IgD-negative memory B cell (primary cell): ENCODE data around the gene XYLT1. TPM values are rescaled to one million over a fixed set of nuclear protein-coding genes. Genes with fewer than 3 reads are reported as not detected.
A peak's percentile ranks its signal among the peaks of the same experiment; 100 is the strongest.

Experiments
- H3K27ac Mint-ChIP-seq, 3 donors: one replicate each; pipeline ENCODE4 v1.8.0; 2020 to 2022; ENCODE audit warnings: mild to moderate bottlenecking in 3 of 3, mixed read lengths in 3 of 3, moderate library complexity in 1 of 3
- H3K27me3 Mint-ChIP-seq: one replicate; pipeline ENCODE4 v1.8.0; 2021; ENCODE audit warnings: mixed read lengths
- H3K36me3 Mint-ChIP-seq: one replicate; pipeline ENCODE4 v1.8.0; 2020; ENCODE audit warnings: mild to moderate bottlenecking, mixed read lengths
- H3K4me1 Mint-ChIP-seq, 3 donors: one replicate each; pipeline ENCODE4 v1.8.0; 2020 to 2022; ENCODE audit warnings: mixed read lengths in 3 of 3, mild to moderate bottlenecking in 1 of 3
- H3K4me3 Mint-ChIP-seq, 4 donors: one replicate each; pipeline ENCODE4 v1.8.0; 2020 to 2022; ENCODE audit warnings: mild to moderate bottlenecking in 4 of 4, mixed read lengths in 4 of 4, moderate library complexity in 3 of 4
- H3K9me3 Mint-ChIP-seq, 3 donors: one replicate each; pipeline ENCODE4 v1.8.0; 2020 to 2021; ENCODE audit warnings: mixed read lengths in 3 of 3, mild to moderate bottlenecking in 1 of 3
- polyA plus RNA-seq: library from polyadenylated mRNA; unstranded; fragments of 300-500 nt; fragmentation: Illumina TruSeq; gene quantifications from one replicate; pipeline ENCODE4 v1.2.3, GENCODE V29; 2021

The XYLT1 gene
- polyA plus RNA-seq, 1 donor from 2014 or later: 0.80 TPM

GRCh38 chr16:17272716-17273115, 198.0 kb downstream of the XYLT1 start:
- Mint-ChIP-seq H3K36me3 (peaks cover 5% of the 10 kb centered on the region), H3K27ac (no peak overlapping the region), H3K4me3 (no peak overlapping the region), H3K4me1 (peaks cover 8 to 18% (median 16%) of the 10 kb centered on the region in 3 donors), H3K27me3 (peaks cover 1% of the 10 kb centered on the region), H3K9me3 (no peaks in the 10 kb centered on the region)

- Mint-ChIP-seq H3K4me1 (peaks cover 7 to 18% (median 14%) of the 10 kb centered on the region in 3 donors), H3K4me3 (peak overlapping the region in 1 of 4 donors; percentile 17), H3K36me3 (peaks cover 5% of the 10 kb centered on the region), H3K27me3 (peaks cover 1% of the 10 kb centered on the region), H3K9me3 (no peaks in the 10 kb centered on the region), H3K27ac (no peak overlapping the region)
These were observed 199.1 kb downstream of the XYLT1 start for GRCh38 chr16:17271687-17272086.

- Mint-ChIP-seq H3K4me1 (peaks cover 7 to 16% (median 11%) of the 10 kb centered on the region in 3 donors), H3K27ac (no peak overlapping the region), H3K36me3 (peaks cover 5% of the 10 kb centered on the region), H3K27me3 (peaks cover 1% of the 10 kb centered on the region), H3K9me3 (no peaks in the 10 kb centered on the region), H3K4me3 (no peak overlapping the region)
These were observed 200.1 kb downstream of the XYLT1 start for GRCh38 chr16:17270683-17271109.

- H3K4me3 Mint-ChIP-seq: no peak overlapping the region
- H3K36me3 Mint-ChIP-seq: peaks cover 5% of the 10 kb centered on the region
- H3K4me1 Mint-ChIP-seq: peaks cover 4 to 10% (median 7%) of the 10 kb centered on the region in 3 donors
- H3K9me3 Mint-ChIP-seq: no peaks in the 10 kb centered on the region
- no peak overlapping the region for H3K27ac Mint-ChIP-seq
- peaks cover 1% of the 10 kb centered on the region for H3K27me3 Mint-ChIP-seq
These were observed 200.6 kb downstream of the XYLT1 start for GRCh38 chr16:17270111-17270510.

GRCh38 chr16:17269439-17269838, 201.3 kb downstream of the XYLT1 start:
- peaks cover 1% of the 10 kb centered on the region for H3K27me3 Mint-ChIP-seq
- no peak overlapping the region for H3K4me3 Mint-ChIP-seq
- H3K27ac Mint-ChIP-seq: no peak overlapping the region
- H3K9me3 Mint-ChIP-seq: no peaks in the 10 kb centered on the region
- peaks cover 4 to 9% (median 4%) of the 10 kb centered on the region in 3 donors for H3K4me1 Mint-ChIP-seq
- peaks cover 5% of the 10 kb centered on the region for H3K36me3 Mint-ChIP-seq

- Mint-ChIP-seq H3K36me3 (no peaks in the 10 kb centered on the region), H3K4me3 (no peak overlapping the region), H3K4me1 (peaks cover 0 to 8% (median 6%) of the 10 kb centered on the region in 3 donors), H3K9me3 (no peaks in the 10 kb centered on the region), H3K27ac (peak overlapping the region in 1 of 3 donors; percentile 57), H3K27me3 (peaks cover 1% of the 10 kb centered on the region)
These were observed 204.0 kb downstream of the XYLT1 start for GRCh38 chr16:17266608-17267313.

- H3K27me3 Mint-ChIP-seq: no peaks in the 10 kb centered on the region
- no peak overlapping the region for H3K4me3 Mint-ChIP-seq
- H3K36me3 Mint-ChIP-seq: no peaks in the 10 kb centered on the region
- no peak overlapping the region for H3K27ac Mint-ChIP-seq
- H3K9me3 Mint-ChIP-seq: no peaks in the 10 kb centered on the region
- peaks cover 0 to 11% (median 4%) of the 10 kb centered on the region in 3 donors for H3K4me1 Mint-ChIP-seq
These were observed 205.6 kb downstream of the XYLT1 start for GRCh38 chr16:17265154-17265553.

GRCh38 chr16:17261197-17261858, 209.4 kb downstream of the XYLT1 start:
- Mint-ChIP-seq H3K4me1 (peaks cover 10 to 22% (median 12%) of the 10 kb centered on the region in 3 donors), H3K27ac (no peak overlapping the region), H3K36me3 (no peaks in the 10 kb centered on the region), H3K9me3 (no peaks in the 10 kb centered on the region), H3K4me3 (no peak overlapping the region), H3K27me3 (no peaks in the 10 kb centered on the region)

GRCh38 chr16:17260276-17260849, 210.4 kb downstream of the XYLT1 start:
- H3K9me3 Mint-ChIP-seq: no peaks in the 10 kb centered on the region
- H3K36me3 Mint-ChIP-seq: peaks cover under 1% of the 10 kb centered on the region
- H3K27ac Mint-ChIP-seq: peak overlapping the region in 1 of 3 donors; percentile 4
- no peaks in the 10 kb centered on the region for H3K27me3 Mint-ChIP-seq
- no peak overlapping the region for H3K4me3 Mint-ChIP-seq
- H3K4me1 Mint-ChIP-seq: peaks cover 10 to 22% (median 12%) of the 10 kb centered on the region in 3 donors

- Mint-ChIP-seq H3K36me3 (peaks cover 1% of the 10 kb centered on the region), H3K27me3 (no peaks in the 10 kb centered on the region), H3K9me3 (no peaks in the 10 kb centered on the region), H3K27ac (peak overlapping the region; percentile 4 to 88 (median 13)), H3K4me1 (peaks cover 10 to 22% (median 12%) of the 10 kb centered on the region in 3 donors), H3K4me3 (peak overlapping the region in 1 of 4 donors; percentile 85)
These were observed 210.9 kb downstream of the XYLT1 start for GRCh38 chr16:17259751-17260270.

- Mint-ChIP-seq H3K27ac (peak overlapping the region; percentile 4 to 88 (median 13)), H3K36me3 (peaks cover 1% of the 10 kb centered on the region), H3K4me1 (peaks cover 10 to 22% (median 12%) of the 10 kb centered on the region in 3 donors), H3K4me3 (peak overlapping the region; percentile 48 to 86 (median 83)), H3K9me3 (no peaks in the 10 kb centered on the region), H3K27me3 (no peaks in the 10 kb centered on the region)
These were observed 211.7 kb downstream of the XYLT1 start for GRCh38 chr16:17258848-17259713.

GRCh38 chr16:17258077-17258599, 212.6 kb downstream of the XYLT1 start:
- peak overlapping the region in 1 of 3 donors; percentile 4 for H3K27ac Mint-ChIP-seq
- H3K4me3 Mint-ChIP-seq: peak overlapping the region in 2 of 4 donors; percentile 74 to 85
- no peaks in the 10 kb centered on the region for H3K9me3 Mint-ChIP-seq
- no peaks in the 10 kb centered on the region for H3K27me3 Mint-ChIP-seq
- H3K4me1 Mint-ChIP-seq: peaks cover 8 to 22% (median 12%) of the 10 kb centered on the region in 3 donors
- peaks cover 1% of the 10 kb centered on the region for H3K36me3 Mint-ChIP-seq

GRCh38 chr16:17257426-17258023, 213.2 kb downstream of the XYLT1 start:
- peak overlapping the region in 2 of 4 donors; percentile 43 to 74 for H3K4me3 Mint-ChIP-seq
- H3K36me3 Mint-ChIP-seq: peaks cover 1% of the 10 kb centered on the region
- peaks cover 6 to 24% (median 12%) of the 10 kb centered on the region in 3 donors for H3K4me1 Mint-ChIP-seq
- H3K9me3 Mint-ChIP-seq: no peaks in the 10 kb centered on the region
- no peak overlapping the region for H3K27ac Mint-ChIP-seq
- H3K27me3 Mint-ChIP-seq: no peaks in the 10 kb centered on the region

GRCh38 chr16:17252701-17253100, 218.1 kb downstream of the XYLT1 start:
- H3K4me3 Mint-ChIP-seq: no peak overlapping the region
- H3K36me3 Mint-ChIP-seq: peaks cover 1% of the 10 kb centered on the region
- H3K27me3 Mint-ChIP-seq: no peaks in the 10 kb centered on the region
- H3K4me1 Mint-ChIP-seq: peaks cover 5 to 14% (median 10%) of the 10 kb centered on the region in 3 donors
- H3K9me3 Mint-ChIP-seq: no peaks in the 10 kb centered on the region
- H3K27ac Mint-ChIP-seq: no peak overlapping the region
